ENCODE data around the gene PSME3IP1.
"Not testable (repeated sequence)": the region's sequence is repeated elsewhere in the genome, so short reads cannot be mapped to it uniquely, and the experiment has no call there.

The PSME3IP1 gene

GRCh38 chr16:57115514-57116182, 70.2 kb downstream of the PSME3IP1 start:
- DNase-seq: no peak

- no peak for DNase-seq
Observed at GRCh38 chr16:57115168-57115513, 70.7 kb downstream of the PSME3IP1 start.

GRCh38 chr16:57113664-57114063, 72.2 kb downstream of the PSME3IP1 start:
- no peak for DNase-seq

GRCh38 chr16:57113042-57113453, 72.8 kb downstream of the PSME3IP1 start:
- no peak for DNase-seq

- DNase-seq: no peak
Observed at GRCh38 chr16:57112403-57113041, 73.3 kb downstream of the PSME3IP1 start.

- peak; percentile 33 for DNase-seq
Observed at GRCh38 chr16:57111420-57111819, 74.4 kb downstream of the PSME3IP1 start.

GRCh38 chr16:57110937-57111336, 74.9 kb downstream of the PSME3IP1 start:
- no peak for DNase-seq

GRCh38 chr16:57109259-57110105, 76.4 kb downstream of the PSME3IP1 start:
- not testable (repeated sequence) for DNase-seq

- DNase-seq: no peak
Observed at GRCh38 chr16:57108432-57108831, 77.4 kb downstream of the PSME3IP1 start.

- DNase-seq: no peak
Observed at GRCh38 chr16:57107321-57107922, 78.4 kb downstream of the PSME3IP1 start.

GRCh38 chr16:57106767-57107166, 79.1 kb downstream of the PSME3IP1 start:
- DNase-seq: no peak

GRCh38 chr16:57105184-57105583, 80.7 kb downstream of the PSME3IP1 start:
- no peak for DNase-seq

GRCh38 chr16:57104706-57105105, 81.1 kb downstream of the PSME3IP1 start:
- no peak for DNase-seq

- DNase-seq: no peak
Observed at GRCh38 chr16:57102888-57103851, 82.7 kb downstream of the PSME3IP1 start.

Measured in GF-D8 (cell line).